A673 (cell line): ENCODE results near the gene SDK1. TPM values are rescaled to one million over a fixed set of nuclear protein-coding genes. Genes with fewer than 3 reads are reported as not detected.

ENCODE experiments used
- BruUV-seq: library from RNA; stranded (reverse); fragments of 400-500 nt; replicated peaks from 2 replicates; lab custom pipeline; 2021; lab: Mats Ljungman, UMichigan
- CTCF ChIA-PET: fragments of 300-600 bp; sonication (Branson Sonifier 250); formaldehyde crosslinking; loops from one replicate; lab custom pipeline; 2022; ENCODE audit warnings: antibody characterized with exemption; lab: Charles Lee
- POLR2A ChIA-PET: fragments of 300-600 bp; sonication (Branson Sonifier 250); formaldehyde crosslinking; loops from one replicate; lab custom pipeline; 2022; ENCODE audit warnings: antibody characterized with exemption; ENCODE audit not compliant: low non-redundant PET; lab: Charles Lee
- DNase-seq: peaks from one replicate; pipeline ENCODE4 v3.0.0-alpha.2; 2015; ENCODE audit warnings: low spot score
- H3K27ac ChIP-seq: fragments of 200-600 bp; sonication (generic); 2 replicates; pipeline ENCODE4 v1.5.1; 2016; ENCODE audit warnings: mixed run types, low read depth, mild to moderate bottlenecking, mixed read lengths, antibody characterized with exemption, low read length; ENCODE audit not compliant: poor library complexity, severe bottlenecking
- H3K27me3 ChIP-seq: fragments of 200-600 bp; sonication (generic); replicated peaks from 2 replicates; pipeline ENCODE4 v1.6.1; 2017; ENCODE audit warnings: mixed run types, low read depth, mild to moderate bottlenecking, mixed read lengths, antibody characterized with exemption, low read length; ENCODE audit not compliant: insufficient read depth, poor library complexity
- H3K36me3 ChIP-seq: fragments of 200-600 bp; sonication (generic); 2 replicates; pipeline ENCODE4 v1.6.1; 2016; ENCODE audit warnings: mixed run types, mild to moderate bottlenecking, mixed read lengths, antibody characterized with exemption, low read length; ENCODE audit not compliant: insufficient read depth, poor library complexity, severe bottlenecking
- H3K4me1 ChIP-seq: fragments of 200-600 bp; sonication (generic); 2 replicates; pipeline ENCODE4 v1.6.1; 2017; ENCODE audit warnings: mixed run types, mild to moderate bottlenecking, mixed read lengths, antibody characterized with exemption, low read length; ENCODE audit not compliant: insufficient read depth, poor library complexity, severe bottlenecking
- H3K4me3 ChIP-seq: fragments of 200-600 bp; sonication (generic); 2 replicates; pipeline ENCODE4 v1.5.1; 2016; ENCODE audit warnings: low read depth, mixed run types, mild to moderate bottlenecking, mixed read lengths, low read length; ENCODE audit not compliant: poor library complexity, severe bottlenecking
- H3K9me3 ChIP-seq: fragments of 200-600 bp; sonication (generic); 2 replicates; pipeline ENCODE4 v1.6.1; 2016; ENCODE audit warnings: mixed run types, low read depth, mild to moderate bottlenecking, mixed read lengths, antibody characterized with exemption, low read length; ENCODE audit not compliant: poor library complexity, severe bottlenecking
- CTCF ChIP-seq: fragments of 300-800, 200-600 bp; sonication (generic); conservative IDR thresholded peaks from 2 replicates; pipeline ENCODE4 v1.5.1; 2017; ENCODE audit warnings: low read depth, mild to moderate bottlenecking, antibody characterized with exemption, low read length, moderate library complexity, mixed read lengths
- EZH2 ChIP-seq: fragments of 200-600 bp; sonication (generic); IDR thresholded peaks from 2 replicates; pipeline ENCODE4 v1.6.1; 2017; ENCODE audit warnings: borderline replicate concordance, low read depth, mild to moderate bottlenecking, mixed read lengths, antibody characterized with exemption, low read length; ENCODE audit not compliant: poor library complexity, severe bottlenecking
- intact Hi-C: fragments of 100-400 bp; cut with micrococcal nuclease; formaldehyde crosslinking; loops from one replicate; pipeline ENCODE4 v1.10.0; 2022; ENCODE audit not compliant: unreplicated experiment
- total RNA-seq: library from RNA; stranded (reverse); gene quantifications from 2 replicates; pipeline ENCODE4 v1.2.3, GENCODE V29; 2021

Gene SDK1
- total RNA-seq, 1 experiment from 2014 or later = 14.7 TPM

- intact Hi-C loops = no loop called here
- no TSS peak for BruUV-seq
- DNase-seq = no peak
- H3K27me3 ChIP-seq = no peaks in the 10 kb centered on the region
- no peaks in the 10 kb centered on the region for H3K36me3 ChIP-seq
- no peaks in the 10 kb centered on the region for H3K4me1 ChIP-seq
- POLR2A ChIA-PET = no interaction called here
- no peaks in the 10 kb centered on the region for H3K9me3 ChIP-seq
- TF ChIP-seq EZH2 = no peak
- TF ChIP-seq CTCF = no peak
- CTCF ChIA-PET = no interaction called here
- no peak overlapping the region for H3K27ac ChIP-seq
- H3K4me3 ChIP-seq = no peak overlapping the region
These were observed 670.3 kb downstream of the SDK1 start for GRCh38 chr7:3971323-3971722.

DNA sequence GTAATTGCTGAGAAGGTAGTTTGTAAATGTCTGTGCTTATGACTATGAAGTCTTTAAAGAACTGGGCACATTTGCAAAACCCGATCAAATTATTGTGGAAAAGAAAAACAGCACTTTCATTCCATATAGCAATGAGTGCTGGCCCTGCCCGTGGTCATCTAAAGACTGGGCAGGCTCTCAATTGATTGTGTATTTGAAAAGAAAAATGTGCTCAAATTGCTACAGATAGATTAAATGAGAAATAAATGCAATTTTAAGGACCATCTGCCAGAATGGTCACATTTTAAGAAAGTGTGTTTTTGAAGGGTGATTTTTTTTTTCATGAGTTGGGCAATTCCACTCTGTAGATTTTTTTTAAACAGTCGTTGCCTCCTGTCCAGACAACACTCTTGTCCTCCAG lies 672.2 kb downstream of the SDK1 start:
- POLR2A ChIA-PET = no interaction called here
- no peaks in the 10 kb centered on the region for H3K9me3 ChIP-seq
- TF ChIP-seq EZH2 (no peak), CTCF (no peak)
- no peaks in the 10 kb centered on the region for H3K27me3 ChIP-seq
- CTCF ChIA-PET = no interaction called here
- no peak for DNase-seq
- no TSS peak for BruUV-seq
- H3K36me3 ChIP-seq = no peaks in the 10 kb centered on the region
- no peaks in the 10 kb centered on the region for H3K4me1 ChIP-seq
- no peak overlapping the region for H3K4me3 ChIP-seq
- no peak overlapping the region for H3K27ac ChIP-seq
- intact Hi-C loops = no loop called here

GRCh38 chr7:3974329-3974728 lies 673.3 kb downstream of the SDK1 start:
- ChIA-PET CTCF (no interaction called here), POLR2A (no interaction called here)
- H3K4me1 ChIP-seq = no peaks in the 10 kb centered on the region
- intact Hi-C loops = no loop called here
- no peaks in the 10 kb centered on the region for H3K9me3 ChIP-seq
- no peak overlapping the region for H3K27ac ChIP-seq
- no peak for DNase-seq
- TF ChIP-seq CTCF (no peak), EZH2 (no peak)
- BruUV-seq = no TSS peak
- no peak overlapping the region for H3K4me3 ChIP-seq
- no peaks in the 10 kb centered on the region for H3K27me3 ChIP-seq
- no peaks in the 10 kb centered on the region for H3K36me3 ChIP-seq
